ENCODE results near the gene IGSF21.

DNA sequence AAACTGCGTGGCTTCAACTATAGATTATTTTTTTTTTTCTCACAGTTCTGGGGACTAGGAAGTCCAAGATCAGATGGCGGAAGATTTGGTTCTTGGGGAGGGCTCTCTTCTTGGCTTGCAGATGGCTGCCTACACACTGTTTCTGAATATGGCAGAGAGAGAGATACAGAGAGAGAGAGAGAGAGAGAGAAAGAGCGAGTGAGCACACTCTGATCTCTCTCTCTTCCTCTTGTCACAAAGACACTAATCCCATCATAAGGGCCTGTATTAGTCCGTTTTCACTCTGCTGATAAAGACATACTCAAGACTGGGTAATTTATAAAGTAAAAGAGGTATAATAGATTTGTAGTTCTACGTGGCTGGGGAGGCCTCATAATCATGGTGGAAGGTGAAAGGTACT is 79.5 kb downstream of the IGSF21 start:
- TF ChIP-seq, protein P1, sequence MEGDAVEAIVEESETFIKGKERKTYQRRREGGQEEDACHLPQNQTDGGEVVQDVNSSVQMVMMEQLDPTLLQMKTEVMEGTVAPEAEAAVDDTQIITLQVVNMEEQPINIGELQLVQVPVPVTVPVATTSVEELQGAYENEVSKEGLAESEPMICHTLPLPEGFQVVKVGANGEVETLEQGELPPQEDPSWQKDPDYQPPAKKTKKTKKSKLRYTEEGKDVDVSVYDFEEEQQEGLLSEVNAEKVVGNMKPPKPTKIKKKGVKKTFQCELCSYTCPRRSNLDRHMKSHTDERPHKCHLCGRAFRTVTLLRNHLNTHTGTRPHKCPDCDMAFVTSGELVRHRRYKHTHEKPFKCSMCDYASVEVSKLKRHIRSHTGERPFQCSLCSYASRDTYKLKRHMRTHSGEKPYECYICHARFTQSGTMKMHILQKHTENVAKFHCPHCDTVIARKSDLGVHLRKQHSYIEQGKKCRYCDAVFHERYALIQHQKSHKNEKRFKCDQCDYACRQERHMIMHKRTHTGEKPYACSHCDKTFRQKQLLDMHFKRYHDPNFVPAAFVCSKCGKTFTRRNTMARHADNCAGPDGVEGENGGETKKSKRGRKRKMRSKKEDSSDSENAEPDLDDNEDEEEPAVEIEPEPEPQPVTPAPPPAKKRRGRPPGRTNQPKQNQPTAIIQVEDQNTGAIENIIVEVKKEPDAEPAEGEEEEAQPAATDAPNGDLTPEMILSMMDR (IDR thresholded peaks at IDR 0.05; ENCODE audit: low read length) = no peak
- TF ChIP-seq EZH2 (IDR thresholded peaks at IDR 0.05; ENCODE audit: borderline replicate concordance, low read length) = no peak

Measured in OCI-LY1 (cell line).